B cell (primary cell): ENCODE data around the gene GDPD4. TPM values are rescaled to one million over a fixed set of nuclear protein-coding genes. Genes with fewer than 3 reads are reported as not detected.

Source experiments
- ATAC-seq: fragments of 200-7000 bp; cut with Tn5 transposase; one replicate; pipeline ENCODE4 v1.10.0; 2021; ENCODE audit warnings: low read depth, mild to moderate bottlenecking, moderate number of reproducible peaks, moderate library complexity
- CTCF ChIA-PET: fragments of 350-600 bp; sonication (Branson Sonifier 250); formaldehyde crosslinking; loops from one replicate; lab custom pipeline; 2021; ENCODE audit warnings: antibody characterized with exemption, inconsistent platforms; lab: Charles Lee
- POLR2A ChIA-PET: fragments of 350-600 bp; sonication (Branson Sonifier 250); formaldehyde crosslinking; loops from one replicate; lab custom pipeline; 2021; ENCODE audit warnings: antibody characterized with exemption; lab: Charles Lee
- DNase-seq: peaks from one replicate; pipeline ENCODE4 v3.0.0; 2013
- H2AFZ ChIP-seq: 2 replicates; pipeline ENCODE4 v1.6.1; 2012; ENCODE audit warnings: mild to moderate bottlenecking, low read depth, low read length; ENCODE audit not compliant: insufficient read depth, poor library complexity, severe bottlenecking
- H3K27ac ChIP-seq, 2 donors: 1 replicate in 1 of 2; 2 replicates in 1 of 2; pipeline ENCODE4 v1.5.1; 2012 to 2013; ENCODE audit warnings: low read length in 2 of 2, mild to moderate bottlenecking in 2 of 2, moderate library complexity in 1 of 2
- H3K27me3 ChIP-seq, 4 experiments: fragments of 200-600 bp in 1 of 4; sonication (generic) in 1 of 4; replicated peaks in 1 of 4; 1 replicate in 2 of 4; 2 replicates in 2 of 4; pipeline versions ENCODE4 v1.6.1 to v1.7.0; 2013 to 2016; ENCODE audit warnings: low read length in 3 of 4, mild to moderate bottlenecking in 2 of 4, mixed read lengths in 1 of 4, moderate library complexity in 1 of 4; ENCODE audit not compliant: insufficient read depth in 4 of 4, control insufficient read depth in 3 of 4; ENCODE audit errors: control extremely low read depth in 1 of 4
- H3K36me3 ChIP-seq, 2 experiments: replicated peaks in 1 of 2; 1 replicate in 1 of 2; 2 replicates in 1 of 2; pipeline versions ENCODE4 v1.6.1 to v1.7.1; 2013; ENCODE audit warnings: low read length in 1 of 2; ENCODE audit not compliant: insufficient read depth in 2 of 2, control insufficient read depth in 1 of 2; ENCODE audit errors: control extremely low read depth in 1 of 2, extremely low read depth in 1 of 2
- H3K4me1 ChIP-seq, 2 donors: fragments of 200-600 bp in 1 of 2; sonication (generic) in 1 of 2; 1 replicate in 1 of 2; 2 replicates in 1 of 2; pipeline versions ENCODE4 v1.5.1 to v1.6.1; 2013 to 2017; ENCODE audit warnings: low read length in 2 of 2; ENCODE audit not compliant: control insufficient read depth in 2 of 2, insufficient read depth in 2 of 2
- H3K4me2 ChIP-seq: replicated peaks from 2 replicates; pipeline ENCODE3; 2012; ENCODE audit warnings: mild to moderate bottlenecking, low read depth, low read length; ENCODE audit not compliant: poor library complexity, severe bottlenecking
- H3K4me3 ChIP-seq, 5 experiments: fragments of 200-600 bp in 1 of 5; sonication (generic) in 1 of 5; 1 replicate in 3 of 5; 2 replicates in 2 of 5; pipeline versions ENCODE4 v1.5.1 to v1.7.0; 2011 to 2016; ENCODE audit warnings: low read length in 4 of 5, mild to moderate bottlenecking in 4 of 5, low read depth in 2 of 5, control low read depth in 1 of 5, moderate library complexity in 1 of 5; ENCODE audit not compliant: insufficient read depth in 1 of 5; ENCODE audit errors: control extremely low read depth in 1 of 5, extremely low read depth in 1 of 5
- H3K79me2 ChIP-seq: fragments of 200-600 bp; sonication (generic); one replicate; pipeline ENCODE4 v1.6.0; 2016; ENCODE audit warnings: low read length; ENCODE audit not compliant: control insufficient read depth, insufficient read depth
- H3K9ac ChIP-seq: fragments of 200-600 bp; sonication (generic); 2 replicates; pipeline ENCODE4 v1.6.1; 2017; ENCODE audit warnings: mild to moderate bottlenecking, low read length, moderate library complexity
- H3K9me3 ChIP-seq, 3 donors: one replicate each; pipeline versions ENCODE4 v1.6.1 to v1.7.1; 2013; ENCODE audit warnings: low read length in 2 of 3; ENCODE audit not compliant: control insufficient read depth in 2 of 3, insufficient read depth in 1 of 3; ENCODE audit errors: control extremely low read depth in 1 of 3
- H4K20me1 ChIP-seq: 2 replicates; pipeline ENCODE4 v1.6.0; 2012; ENCODE audit warnings: mild to moderate bottlenecking, low read length; ENCODE audit not compliant: insufficient read depth, control insufficient read depth, poor library complexity, severe bottlenecking
- H3K27ac Mint-ChIP-seq: one replicate; pipeline ENCODE4 v1.8.0; 2021; ENCODE audit warnings: mixed read lengths
- H3K27me3 Mint-ChIP-seq: one replicate; pipeline ENCODE4 v1.8.0; 2021; ENCODE audit warnings: mixed read lengths
- H3K4me1 Mint-ChIP-seq: one replicate; pipeline ENCODE4 v1.8.0; 2021; ENCODE audit warnings: mixed read lengths
- H3K4me3 Mint-ChIP-seq: one replicate; pipeline ENCODE4 v1.8.0; 2021; ENCODE audit warnings: mixed read lengths
- H3K9me3 Mint-ChIP-seq: one replicate; pipeline ENCODE4 v1.8.0; 2022; ENCODE audit warnings: mixed read lengths; ENCODE audit not compliant: insufficient read depth
- EZH2 ChIP-seq: IDR thresholded peaks from 2 replicates; pipeline ENCODE4 v1.6.1; 2012; ENCODE audit warnings: borderline replicate concordance, low read depth, mild to moderate bottlenecking, moderate library complexity, low read length; ENCODE audit not compliant: insufficient read depth, poor library complexity, severe bottlenecking
- WGBS: methylation state at CpG from one replicate; pipeline ENCODE4 v1.1.5; 2013; ENCODE audit warnings: missing lambda C conversion rate; ENCODE audit not compliant: insufficient coverage; 5-methylcytosine and 5-hydroxymethylcytosine counted together
- intact Hi-C: fragments of 100-400 bp; cut with micrococcal nuclease; formaldehyde crosslinking; loops from one replicate; pipeline ENCODE4 v1.10.0; 2022
- polyA plus RNA-seq: library from polyadenylated mRNA; depleted of rRNA; stranded (reverse); fragments of >200 nt; gene quantifications from 2 replicates; pipeline ENCODE4 v1.2.3, GENCODE V29; 2012
- total RNA-seq, 2 donors: library from RNA; stranded (reverse); fragments of 120-200 nt in 1 of 2; gene quantifications; 1 replicate in 1 of 2; 2 replicates in 1 of 2; pipeline versions ENCODE4 v1.2.3 to v1.2.4, GENCODE V29; 2013 to 2022
- TF ChIP-seq, protein P1 (sequence below): fragments of 200-600 bp; IDR thresholded peaks from one replicate; pipeline ENCODE4 v1.8.0; 2022; ENCODE audit warnings: antibody characterized with exemption, mild to moderate bottlenecking

Gene GDPD4
- total and polyA plus RNA-seq, 2 donors (not counting 1 experiment from before 2014, with no cell fraction given): not detected

DNA sequence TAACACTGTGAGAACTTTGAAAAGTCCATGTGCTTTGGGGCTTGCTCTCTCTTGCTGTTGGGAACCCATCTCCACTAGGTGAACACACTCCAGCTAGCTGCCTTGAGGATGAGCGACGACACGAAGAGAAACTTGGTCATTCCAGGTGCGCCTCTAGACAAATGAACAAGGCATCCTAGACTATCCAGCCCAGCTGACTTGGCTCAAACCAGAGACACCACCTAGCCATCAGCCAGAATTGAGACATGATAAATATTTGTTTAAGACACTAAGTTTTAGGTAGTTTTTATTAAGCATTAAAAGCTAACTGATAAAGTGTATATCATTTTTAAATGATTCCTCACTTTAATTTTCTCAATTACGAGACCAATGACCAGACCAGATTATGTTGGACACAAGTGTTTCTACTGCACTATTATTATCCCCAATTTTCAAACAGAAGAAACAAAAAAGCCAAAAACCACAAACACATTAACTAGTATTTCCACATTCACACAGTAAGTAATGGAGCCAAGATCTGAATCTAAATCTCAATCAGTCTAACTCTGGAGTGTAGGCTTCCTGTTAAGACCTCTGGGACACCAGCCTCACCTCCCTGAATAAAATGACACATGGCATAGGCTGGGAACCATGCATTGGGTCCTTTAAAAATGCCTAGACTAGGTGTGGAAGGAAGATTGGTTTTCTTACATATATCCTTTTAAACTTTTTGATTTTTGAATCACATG is 70.4 kb downstream of the GDPD4 start:
- H3K4me1 Mint-ChIP-seq: no peaks in the 10 kb centered on the region
- CTCF ChIA-PET: no interaction called here
- no peaks in the 10 kb centered on the region for H4K20me1 ChIP-seq
- POLR2A ChIA-PET: no interaction called here
- no peak for TF ChIP-seq EZH2
- TF ChIP-seq, protein P1, sequence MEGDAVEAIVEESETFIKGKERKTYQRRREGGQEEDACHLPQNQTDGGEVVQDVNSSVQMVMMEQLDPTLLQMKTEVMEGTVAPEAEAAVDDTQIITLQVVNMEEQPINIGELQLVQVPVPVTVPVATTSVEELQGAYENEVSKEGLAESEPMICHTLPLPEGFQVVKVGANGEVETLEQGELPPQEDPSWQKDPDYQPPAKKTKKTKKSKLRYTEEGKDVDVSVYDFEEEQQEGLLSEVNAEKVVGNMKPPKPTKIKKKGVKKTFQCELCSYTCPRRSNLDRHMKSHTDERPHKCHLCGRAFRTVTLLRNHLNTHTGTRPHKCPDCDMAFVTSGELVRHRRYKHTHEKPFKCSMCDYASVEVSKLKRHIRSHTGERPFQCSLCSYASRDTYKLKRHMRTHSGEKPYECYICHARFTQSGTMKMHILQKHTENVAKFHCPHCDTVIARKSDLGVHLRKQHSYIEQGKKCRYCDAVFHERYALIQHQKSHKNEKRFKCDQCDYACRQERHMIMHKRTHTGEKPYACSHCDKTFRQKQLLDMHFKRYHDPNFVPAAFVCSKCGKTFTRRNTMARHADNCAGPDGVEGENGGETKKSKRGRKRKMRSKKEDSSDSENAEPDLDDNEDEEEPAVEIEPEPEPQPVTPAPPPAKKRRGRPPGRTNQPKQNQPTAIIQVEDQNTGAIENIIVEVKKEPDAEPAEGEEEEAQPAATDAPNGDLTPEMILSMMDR: no peak
- WGBS: 100% methylated on average over 4 of the region's 5 CpGs
- H3K9ac ChIP-seq: no peak overlapping the region
- H3K27ac ChIP-seq: no peak overlapping the region
- no peaks in the 10 kb centered on the region for H3K79me2 ChIP-seq
- intact Hi-C loops: no loop called here
- H3K4me3 ChIP-seq: no peak overlapping the region
- no peak overlapping the region for H3K4me3 Mint-ChIP-seq
- no peak overlapping the region for H2AFZ ChIP-seq
- H3K36me3 ChIP-seq: no peaks in the 10 kb centered on the region
- H3K27me3 Mint-ChIP-seq: peaks cover 18% of the 10 kb centered on the region
- no peaks in the 10 kb centered on the region for H3K9me3 Mint-ChIP-seq
- ATAC-seq (no peak), DNase-seq (no peak)
- no peak overlapping the region for H3K4me2 ChIP-seq
- no peak overlapping the region for H3K27ac Mint-ChIP-seq
- no peaks in the 10 kb centered on the region for H3K4me1 ChIP-seq
- peaks cover 0 to 3% (median 0%) of the 10 kb centered on the region in 4 experiments for H3K27me3 ChIP-seq
- H3K9me3 ChIP-seq: no peaks in the 10 kb centered on the region

DNA sequence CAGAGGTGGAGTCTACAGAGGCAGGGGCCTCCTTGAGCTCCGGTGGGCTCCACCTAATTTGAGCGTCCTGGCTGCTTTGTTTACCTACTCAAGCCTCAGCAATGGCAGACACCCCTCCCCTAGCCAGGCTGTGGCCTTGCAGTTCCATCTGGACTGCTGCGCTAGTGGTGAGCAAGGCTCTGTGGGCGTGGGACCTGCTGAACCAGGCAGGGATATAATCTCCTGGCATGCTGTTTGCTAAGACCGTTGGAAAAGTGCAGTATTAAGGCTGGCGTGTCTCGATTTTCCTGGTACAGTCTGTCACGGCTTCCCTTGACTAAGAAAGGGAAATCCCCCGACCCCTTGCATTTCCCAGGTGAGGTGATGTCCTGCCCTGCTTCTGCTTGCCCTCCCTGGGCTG is 77.7 kb downstream of the GDPD4 start:
- Mint-ChIP-seq H3K4me1 (no peaks in the 10 kb centered on the region), H3K27ac (no peak overlapping the region), H3K4me3 (no peak overlapping the region), H3K9me3 (no peaks in the 10 kb centered on the region), H3K27me3 (peaks cover 31% of the 10 kb centered on the region)
- Histone ChIP-seq H4K20me1 (no peaks in the 10 kb centered on the region), H3K36me3 (no peaks in the 10 kb centered on the region), H3K27ac (no peak overlapping the region), H3K9me3 (no peaks in the 10 kb centered on the region), H3K4me3 (no peak overlapping the region), H3K4me1 (no peaks in the 10 kb centered on the region), H2AFZ (no peak overlapping the region), H3K9ac (no peak overlapping the region), H3K4me2 (no peak overlapping the region), H3K79me2 (no peaks in the 10 kb centered on the region), H3K27me3 (peaks cover 0 to 3% (median 0%) of the 10 kb centered on the region in 4 experiments)
- ChIA-PET POLR2A (no interaction called here), CTCF (no interaction called here)
- intact Hi-C loops: no loop called here
- DNase-seq (no peak), ATAC-seq (no peak)
- WGBS: 82% methylated on average over 9 of the region's 9 CpGs
- no peak for TF ChIP-seq EZH2
- TF ChIP-seq, protein P1: no peak
